Activated CD4-positive, alpha-beta T cell treated with anti-CD3 and anti-CD28 coated beads, Interleukin-2, amount 10 ng/mL, durations not matched to agents 7 days and 5 days (primary cell): ENCODE measurements around the gene TOPAZ1. TPM values are rescaled to one million over a fixed set of nuclear protein-coding genes. Genes with fewer than 3 reads are reported as not detected.

ENCODE experiments used
- CTCF ChIA-PET: fragments of 350-600 bp; sonication (Branson Sonifier 250); formaldehyde crosslinking; loops from one replicate; lab custom pipeline; 2021; ENCODE audit warnings: antibody characterized with exemption; lab: Charles Lee
- POLR2A ChIA-PET: fragments of 350-600 bp; sonication (Branson Sonifier 250); formaldehyde crosslinking; loops from one replicate; lab custom pipeline; 2021; ENCODE audit warnings: antibody characterized with exemption; lab: Charles Lee
- DNase-seq: peaks from one replicate; pipeline ENCODE4 v3.0.0-alpha.2; 2020
- H3K27ac Mint-ChIP-seq: one replicate; pipeline ENCODE4 v1.8.0; 2021; ENCODE audit warnings: mild to moderate bottlenecking, moderate library complexity, mixed read lengths
- H3K27me3 Mint-ChIP-seq: one replicate; pipeline ENCODE4 v1.8.0; 2021; ENCODE audit warnings: mixed read lengths
- H3K36me3 Mint-ChIP-seq: one replicate; pipeline ENCODE4 v1.8.0; 2021; ENCODE audit warnings: low read depth, mixed read lengths
- H3K4me1 Mint-ChIP-seq: one replicate; pipeline ENCODE4 v1.8.0; 2021; ENCODE audit warnings: mixed read lengths
- H3K4me3 Mint-ChIP-seq: one replicate; pipeline ENCODE4 v1.8.0; 2021; ENCODE audit warnings: mild to moderate bottlenecking, moderate library complexity, mixed read lengths
- H3K9me3 Mint-ChIP-seq: one replicate; pipeline ENCODE4 v1.8.0; 2021; ENCODE audit warnings: mixed read lengths
- total RNA-seq, 2 experiments: library from RNA; stranded (reverse); gene quantifications; one replicate each; pipeline ENCODE4 v1.2.3, GENCODE V29; 2021

The TOPAZ1 gene
- not detected for total RNA-seq

DNA sequence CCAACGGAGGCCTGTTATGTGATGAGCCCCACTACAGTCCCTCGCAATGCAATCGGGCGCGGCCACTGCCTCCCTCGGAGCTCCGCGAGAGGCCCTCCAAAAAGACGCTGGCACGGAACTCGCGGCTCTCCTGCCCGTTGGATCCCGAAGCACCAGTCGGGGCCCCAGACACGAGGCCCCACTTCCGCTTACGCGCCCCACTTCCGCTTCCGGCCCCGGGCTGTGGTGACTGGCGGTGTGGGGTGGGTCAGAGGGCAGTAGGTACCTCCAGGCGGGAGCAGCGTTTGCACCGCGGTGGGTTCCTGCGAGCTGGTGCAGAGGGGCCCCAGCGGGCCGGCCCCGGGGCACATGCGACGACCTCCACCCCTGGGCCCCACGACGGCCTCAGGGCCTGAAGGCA lies at the start of gene TOPAZ1:
Gene TOPAZ1 (plus strand): TSS at position 181 of the 400 bp plus-strand sequence. CDS start 168 bp downstream, at position 349.
- Mint-ChIP-seq H3K9me3 (no peaks in the 10 kb centered on the region), H3K27me3 (peaks cover 23% of the 10 kb centered on the region), H3K4me3 (no peak within 1 kb of the TSS), H3K4me1 (no peaks in the 10 kb centered on the region), H3K27ac (no peak within 1 kb of the TSS), H3K36me3 (no peaks in the 10 kb centered on the region)
- CTCF ChIA-PET, result no interaction called here
- no peak for DNase-seq
- POLR2A ChIA-PET, result no interaction called here

GRCh38 chr3:44198284-44199269 lies 43.1 kb upstream of the TOPAZ1 start:
- Mint-ChIP-seq H3K36me3 (no peaks in the 10 kb centered on the region), H3K4me3 (no peak overlapping the region), H3K27me3 (peaks cover 36% of the 10 kb centered on the region), H3K4me1 (peaks cover 3% of the 10 kb centered on the region), H3K9me3 (no peaks in the 10 kb centered on the region), H3K27ac (no peak overlapping the region)
- POLR2A ChIA-PET, result no interaction called here
- DNase-seq, result peak; percentile 80
- CTCF ChIA-PET, result interaction anchor here (0.5 to 3.0 kb wide), 8 partner anchors 9 to 939 kb away, joined by 3 to 10 read pairs (median 4); no protein-coding TSS in a partner anchor

DNA sequence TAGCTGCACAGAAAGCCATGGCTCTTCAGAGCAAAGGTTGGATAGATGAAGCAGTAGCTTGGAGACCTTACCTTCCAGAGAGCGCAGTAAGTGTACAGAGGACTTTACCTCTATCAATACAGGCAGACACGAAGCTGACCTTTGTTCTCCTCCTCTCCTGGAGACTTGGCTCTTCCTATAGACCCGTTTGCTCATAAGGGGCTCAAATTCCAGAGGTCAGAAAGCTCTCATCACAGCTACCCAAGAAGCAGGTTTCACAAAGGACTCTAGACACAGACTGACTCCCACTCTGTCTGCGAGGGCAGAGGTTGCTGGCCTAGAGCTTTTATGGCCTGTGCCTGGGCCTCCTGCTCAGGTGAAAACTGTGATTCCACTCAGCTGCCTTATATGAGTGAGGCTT lies 35.4 kb upstream of the TOPAZ1 start:
- no peaks in the 10 kb centered on the region for H3K36me3 Mint-ChIP-seq
- peaks cover 57% of the 10 kb centered on the region for H3K27me3 Mint-ChIP-seq
- no peak overlapping the region for H3K4me3 Mint-ChIP-seq
- ChIA-PET CTCF (interaction anchor here (1.0 kb wide), 1 partner anchor 13 kb away, joined by 3 read pairs; no protein-coding TSS in a partner anchor), POLR2A (no interaction called here)
- no peaks in the 10 kb centered on the region for H3K9me3 Mint-ChIP-seq
- DNase-seq, result no peak
- no peak overlapping the region for H3K27ac Mint-ChIP-seq
- peaks cover 18% of the 10 kb centered on the region for H3K4me1 Mint-ChIP-seq

GRCh38 chr3:44206862-44207652 lies 34.6 kb upstream of the TOPAZ1 start:
- Mint-ChIP-seq H3K27ac (no peak overlapping the region), H3K27me3 (peaks cover 58% of the 10 kb centered on the region), H3K4me1 (peaks cover 18% of the 10 kb centered on the region), H3K9me3 (no peaks in the 10 kb centered on the region), H3K4me3 (no peak overlapping the region), H3K36me3 (no peaks in the 10 kb centered on the region)
- no peak for DNase-seq
- ChIA-PET POLR2A (no interaction called here), CTCF (no interaction called here)

DNA sequence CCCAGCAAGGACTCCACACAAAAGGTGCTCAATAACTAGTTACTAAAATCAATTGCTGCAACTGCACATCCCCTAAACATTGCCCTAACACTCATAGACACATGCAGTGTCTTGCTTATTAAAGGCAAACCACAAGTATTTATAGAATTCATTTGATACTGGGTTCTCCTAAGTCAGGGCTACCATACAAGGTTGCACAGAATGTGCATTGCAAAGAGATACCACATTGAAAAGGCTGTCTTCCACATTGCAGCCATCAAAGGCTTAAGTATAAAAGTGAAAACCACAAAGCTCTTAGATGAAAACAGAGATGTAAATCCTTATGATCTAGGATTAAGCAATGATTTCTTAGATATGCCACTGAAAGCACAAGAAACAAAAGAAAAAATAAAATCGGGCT lies 33.6 kb upstream of the TOPAZ1 start:
- Mint-ChIP-seq H3K4me3 (peak overlapping the region; percentile 3), H3K27me3 (peaks cover 66% of the 10 kb centered on the region), H3K9me3 (no peaks in the 10 kb centered on the region), H3K36me3 (no peaks in the 10 kb centered on the region), H3K4me1 (peaks cover 18% of the 10 kb centered on the region), H3K27ac (no peak overlapping the region)
- POLR2A ChIA-PET, result no interaction called here
- peak; percentile 42 for DNase-seq
- CTCF ChIA-PET, result no interaction called here

DNA sequence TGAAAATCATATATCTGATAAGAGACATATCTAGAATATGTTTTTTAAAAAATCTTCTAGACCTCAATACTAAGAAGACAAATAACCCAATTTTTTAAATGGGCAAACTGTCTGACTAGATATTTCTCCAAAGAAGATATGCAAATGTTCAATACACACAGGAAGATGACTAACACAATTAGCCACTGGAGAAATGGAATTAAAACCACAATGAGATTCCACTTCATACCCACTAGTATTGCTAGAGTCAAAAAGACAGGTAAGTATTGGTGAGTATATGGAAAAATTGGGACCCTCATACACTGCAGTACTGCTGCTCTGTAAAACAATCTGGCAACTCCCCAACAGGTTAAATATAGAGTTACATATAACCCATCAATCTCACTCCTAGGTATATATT lies 33.1 kb upstream of the TOPAZ1 start:
- ChIA-PET CTCF (no interaction called here), POLR2A (no interaction called here)
- DNase-seq, result no peak
- no peak overlapping the region for H3K4me3 Mint-ChIP-seq
- H3K36me3 Mint-ChIP-seq, result no peaks in the 10 kb centered on the region
- peaks cover 18% of the 10 kb centered on the region for H3K4me1 Mint-ChIP-seq
- no peaks in the 10 kb centered on the region for H3K9me3 Mint-ChIP-seq
- peaks cover 66% of the 10 kb centered on the region for H3K27me3 Mint-ChIP-seq
- no peak overlapping the region for H3K27ac Mint-ChIP-seq

DNA sequence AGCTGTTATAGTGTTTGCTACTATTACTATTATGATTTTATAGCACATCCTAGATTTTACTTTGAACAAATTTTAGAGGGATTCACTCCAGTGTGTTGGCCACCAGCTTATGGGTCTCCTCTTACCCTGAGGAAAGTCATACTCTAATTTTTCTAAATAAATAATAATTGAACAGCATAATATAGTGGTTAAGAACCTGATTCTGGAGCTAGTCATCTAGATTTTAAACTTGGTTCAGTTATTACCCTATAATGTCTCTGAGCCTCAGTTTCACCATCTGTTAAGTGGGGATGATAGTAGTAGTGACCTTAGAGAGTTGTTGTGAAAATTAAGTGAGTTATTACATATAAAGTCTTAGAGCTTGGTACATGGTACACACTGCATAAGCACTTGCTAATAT lies 30.7 kb upstream of the TOPAZ1 start:
- peaks cover 6% of the 10 kb centered on the region for H3K9me3 Mint-ChIP-seq
- H3K27me3 Mint-ChIP-seq, result peaks cover 70% of the 10 kb centered on the region
- peaks cover 18% of the 10 kb centered on the region for H3K4me1 Mint-ChIP-seq
- no peak overlapping the region for H3K27ac Mint-ChIP-seq
- peaks cover 3% of the 10 kb centered on the region for H3K36me3 Mint-ChIP-seq
- POLR2A ChIA-PET, result no interaction called here
- CTCF ChIA-PET, result interaction anchor here (0.7 to 0.9 kb wide), 2 partner anchors 9 to 15 kb away, joined by 3 read pairs; no protein-coding TSS in a partner anchor
- H3K4me3 Mint-ChIP-seq, result no peak overlapping the region
- no peak for DNase-seq

DNA sequence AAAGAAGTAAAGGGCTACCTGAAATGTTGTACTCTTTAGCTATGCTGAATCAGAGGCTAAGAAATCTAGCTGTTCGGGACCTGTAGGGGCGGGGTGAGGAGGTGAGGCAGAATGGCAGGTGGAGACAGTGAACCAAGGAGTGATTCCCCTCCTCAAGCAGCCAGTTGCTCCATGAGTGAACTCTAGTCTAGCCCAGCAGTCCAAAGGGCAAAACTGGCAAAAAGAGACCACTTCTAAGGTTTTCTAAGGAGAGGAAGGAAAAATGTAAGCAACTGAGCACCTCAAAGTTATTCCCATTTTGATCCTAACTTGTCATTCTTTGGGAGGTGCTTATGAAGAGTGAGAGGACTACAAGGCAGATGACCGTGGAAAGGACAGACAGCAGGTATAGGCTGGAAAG lies 19.3 kb upstream of the TOPAZ1 start:
- Mint-ChIP-seq H3K4me1 (no peaks in the 10 kb centered on the region), H3K9me3 (no peaks in the 10 kb centered on the region), H3K36me3 (no peaks in the 10 kb centered on the region), H3K27ac (no peak overlapping the region), H3K4me3 (no peak overlapping the region), H3K27me3 (peaks cover 39% of the 10 kb centered on the region)
- ChIA-PET CTCF (no interaction called here), POLR2A (no interaction called here)
- DNase-seq, result no peak

- no peak for DNase-seq
- CTCF ChIA-PET, result no interaction called here
- H3K27ac Mint-ChIP-seq, result no peak overlapping the region
These were observed 18.4 kb upstream of the TOPAZ1 start for GRCh38 chr3:44223299-44223698.

GRCh38 chr3:44224131-44224530 lies 17.6 kb upstream of the TOPAZ1 start:
- H3K27ac Mint-ChIP-seq, result no peak overlapping the region
- POLR2A ChIA-PET, result no interaction called here
- H3K4me1 Mint-ChIP-seq, result no peaks in the 10 kb centered on the region
- H3K4me3 Mint-ChIP-seq, result no peak overlapping the region
- no peaks in the 10 kb centered on the region for H3K9me3 Mint-ChIP-seq
- peaks cover 33% of the 10 kb centered on the region for H3K27me3 Mint-ChIP-seq
- no peak for DNase-seq
- CTCF ChIA-PET, result no interaction called here
- no peaks in the 10 kb centered on the region for H3K36me3 Mint-ChIP-seq

More at GRCh38 chr3:44223299-44223698, 18.4 kb upstream of the TOPAZ1 start:
- Mint-ChIP-seq H3K36me3 (no peaks in the 10 kb centered on the region), H3K4me3 (no peak overlapping the region), H3K4me1 (no peaks in the 10 kb centered on the region), H3K9me3 (no peaks in the 10 kb centered on the region), H3K27me3 (peaks cover 35% of the 10 kb centered on the region)
- POLR2A ChIA-PET, result no interaction called here

GRCh38 chr3:44226573-44226972 lies 15.1 kb upstream of the TOPAZ1 start:
- CTCF ChIA-PET, result interaction anchor here (1.0 kb wide), 1 partner anchor 16 kb away, joined by 3 read pairs; no protein-coding TSS in a partner anchor
- DNase-seq, result no peak
- Mint-ChIP-seq H3K36me3 (no peaks in the 10 kb centered on the region), H3K9me3 (no peaks in the 10 kb centered on the region), H3K27me3 (peaks cover 31% of the 10 kb centered on the region), H3K27ac (no peak overlapping the region), H3K4me1 (no peaks in the 10 kb centered on the region), H3K4me3 (no peak overlapping the region)
- POLR2A ChIA-PET, result no interaction called here

GRCh38 chr3:44227632-44228031 lies 14.1 kb upstream of the TOPAZ1 start:
- Mint-ChIP-seq H3K36me3 (no peaks in the 10 kb centered on the region), H3K9me3 (no peaks in the 10 kb centered on the region), H3K4me1 (peaks cover 4% of the 10 kb centered on the region), H3K4me3 (no peak overlapping the region), H3K27ac (no peak overlapping the region), H3K27me3 (peaks cover 25% of the 10 kb centered on the region)
- POLR2A ChIA-PET, result no interaction called here
- CTCF ChIA-PET, result no interaction called here
- DNase-seq, result no peak

DNA sequence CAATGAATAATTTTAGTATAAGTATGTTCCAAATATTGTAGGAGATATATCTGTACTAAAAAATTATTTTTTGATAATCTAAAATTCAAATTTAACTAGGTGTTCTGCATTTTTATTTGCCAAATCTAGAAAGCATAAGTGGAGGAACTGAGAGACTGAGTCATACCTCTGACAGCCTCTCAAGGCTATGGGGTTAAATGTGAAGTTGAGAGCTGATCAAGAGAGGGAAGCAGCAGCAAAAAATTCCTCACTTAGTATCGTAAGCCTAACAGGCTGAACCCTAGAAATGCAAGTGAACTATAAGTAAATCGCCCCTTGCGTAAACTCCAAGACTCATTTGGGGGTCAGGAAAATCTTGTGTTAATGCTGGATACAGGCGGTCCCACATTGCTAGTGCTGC lies 12.8 kb upstream of the TOPAZ1 start:
- CTCF ChIA-PET, result no interaction called here
- no peak for DNase-seq
- H3K36me3 Mint-ChIP-seq, result no peaks in the 10 kb centered on the region
- peaks cover 16% of the 10 kb centered on the region for H3K27me3 Mint-ChIP-seq
- POLR2A ChIA-PET, result no interaction called here
- no peaks in the 10 kb centered on the region for H3K9me3 Mint-ChIP-seq
- H3K4me3 Mint-ChIP-seq, result no peak overlapping the region
- peaks cover 9% of the 10 kb centered on the region for H3K4me1 Mint-ChIP-seq
- no peak overlapping the region for H3K27ac Mint-ChIP-seq
